GM06990 (cell line): ENCODE results near the gene CBLN1.

ENCODE experiments used
- DNase-seq: peaks from one replicate; pipeline ENCODE4 v3.0.0-alpha.2; 2011; ENCODE audit not compliant: insufficient read length; ENCODE audit errors: extremely low read depth
- H3K27me3 ChIP-seq: replicated peaks from 2 replicates; pipeline ENCODE4 v1.6.0; 2011; ENCODE audit warnings: low read length; ENCODE audit not compliant: control insufficient read depth, insufficient read depth
- H3K36me3 ChIP-seq: 2 replicates; pipeline ENCODE4 v1.5.1; 2011; ENCODE audit warnings: low read length; ENCODE audit not compliant: control insufficient read depth, insufficient read depth
- H3K4me3 ChIP-seq: replicated peaks from 2 replicates; pipeline ENCODE4 v1.5.1; 2011; ENCODE audit warnings: low read depth, mild to moderate bottlenecking, control low read depth, low read length
- TF ChIP-seq, protein P1 (sequence below): IDR thresholded peaks from 2 replicates; pipeline ENCODE4 v1.5.1; 2011; ENCODE audit warnings: low read length, control low read depth, mild to moderate bottlenecking, inconsistent platforms; ENCODE audit not compliant: insufficient read depth, poor library complexity, severe bottlenecking

The CBLN1 gene

DNA sequence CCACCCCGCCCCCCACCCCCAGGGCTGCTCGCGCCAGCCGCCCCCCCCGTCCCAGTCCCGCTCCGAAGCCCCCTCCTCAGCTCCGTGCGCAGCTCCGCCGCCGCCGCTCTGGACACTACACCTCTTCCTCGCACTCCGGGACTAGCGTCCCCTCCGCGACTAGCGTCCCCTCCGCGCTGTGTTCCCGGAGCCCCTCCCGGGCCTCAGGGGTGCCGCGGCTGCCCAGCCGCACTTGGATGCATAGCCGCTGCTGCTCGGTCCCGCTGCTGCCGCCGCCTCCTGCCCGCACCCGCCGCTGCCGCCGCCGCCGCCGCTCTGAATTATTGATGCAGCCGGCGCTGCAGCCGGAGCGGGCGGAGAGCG lies at the start of gene CBLN1:
TSS of gene CBLN1 (minus strand) at position 359 of the 363 bp plus-strand sequence. CDS start 373 bp downstream, outside the sequence.
- peak within 1 kb of the TSS; percentile 38 for H3K4me3 ChIP-seq
- no peaks in the 10 kb centered on the region; the same call in none of the 2 replicates for H3K27me3 ChIP-seq
- no peak for DNase-seq
- TF ChIP-seq, protein P1, sequence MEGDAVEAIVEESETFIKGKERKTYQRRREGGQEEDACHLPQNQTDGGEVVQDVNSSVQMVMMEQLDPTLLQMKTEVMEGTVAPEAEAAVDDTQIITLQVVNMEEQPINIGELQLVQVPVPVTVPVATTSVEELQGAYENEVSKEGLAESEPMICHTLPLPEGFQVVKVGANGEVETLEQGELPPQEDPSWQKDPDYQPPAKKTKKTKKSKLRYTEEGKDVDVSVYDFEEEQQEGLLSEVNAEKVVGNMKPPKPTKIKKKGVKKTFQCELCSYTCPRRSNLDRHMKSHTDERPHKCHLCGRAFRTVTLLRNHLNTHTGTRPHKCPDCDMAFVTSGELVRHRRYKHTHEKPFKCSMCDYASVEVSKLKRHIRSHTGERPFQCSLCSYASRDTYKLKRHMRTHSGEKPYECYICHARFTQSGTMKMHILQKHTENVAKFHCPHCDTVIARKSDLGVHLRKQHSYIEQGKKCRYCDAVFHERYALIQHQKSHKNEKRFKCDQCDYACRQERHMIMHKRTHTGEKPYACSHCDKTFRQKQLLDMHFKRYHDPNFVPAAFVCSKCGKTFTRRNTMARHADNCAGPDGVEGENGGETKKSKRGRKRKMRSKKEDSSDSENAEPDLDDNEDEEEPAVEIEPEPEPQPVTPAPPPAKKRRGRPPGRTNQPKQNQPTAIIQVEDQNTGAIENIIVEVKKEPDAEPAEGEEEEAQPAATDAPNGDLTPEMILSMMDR: no peak
- no peaks in the 10 kb centered on the region for H3K36me3 ChIP-seq

GRCh38 chr16:49330562-49331201 lies 49.0 kb upstream of the CBLN1 start:
- DNase-seq: no peak
- TF ChIP-seq, protein P1: no peak
- no peaks in the 10 kb centered on the region; the same call in 1 of the 2 replicates for H3K27me3 ChIP-seq
- no peaks in the 10 kb centered on the region for H3K36me3 ChIP-seq
- H3K4me3 ChIP-seq: no peak overlapping the region

GRCh38 chr16:49328325-49328724 lies 46.7 kb upstream of the CBLN1 start:
- no peak for DNase-seq
- Histone ChIP-seq H3K27me3 (no peaks in the 10 kb centered on the region; the same call in 1 of the 2 replicates), H3K36me3 (no peaks in the 10 kb centered on the region), H3K4me3 (no peak overlapping the region)
- TF ChIP-seq, protein P1: no peak

GRCh38 chr16:49327466-49327865 lies 45.8 kb upstream of the CBLN1 start:
- H3K27me3 ChIP-seq: no peaks in the 10 kb centered on the region
- no peak overlapping the region for H3K4me3 ChIP-seq
- TF ChIP-seq, protein P1: no peak
- DNase-seq: no peak
- H3K36me3 ChIP-seq: no peaks in the 10 kb centered on the region

GRCh38 chr16:49324703-49325102 lies 43.1 kb upstream of the CBLN1 start:
- Histone ChIP-seq H3K36me3 (no peaks in the 10 kb centered on the region), H3K4me3 (no peak overlapping the region), H3K27me3 (no peaks in the 10 kb centered on the region)
- no peak for DNase-seq
- TF ChIP-seq, protein P1: no peak

- TF ChIP-seq, protein P1: no peak
- Histone ChIP-seq H3K4me3 (no peak overlapping the region), H3K36me3 (no peaks in the 10 kb centered on the region), H3K27me3 (no peaks in the 10 kb centered on the region)
- DNase-seq: no peak
These were observed 34.0 kb upstream of the CBLN1 start for GRCh38 chr16:49315602-49316001.
